ENCODE measurements around the gene LDLRAD1.

- no peak for TF ChIP-seq POLR2A (IDR thresholded peaks at IDR 0.05; ENCODE audit: low read depth, low read length)
- TF ChIP-seq POLR2AphosphoS5 (IDR thresholded peaks at IDR 0.05; ENCODE audit: low read depth, low read length) = no peak
- no peak for TF ChIP-seq TAF1 (IDR thresholded peaks at IDR 0.05; ENCODE audit: low read depth, low read length)
- no peak for TF ChIP-seq SPI1 (IDR thresholded peaks at IDR 0.05; ENCODE audit: low read depth, low read length)
Measured at GRCh38 chr1:54006508-54006907, 11.5 kb downstream of the LDLRAD1 start.
